ENCODE data around the gene OR4F15.

Gene OR4F15

DNA sequence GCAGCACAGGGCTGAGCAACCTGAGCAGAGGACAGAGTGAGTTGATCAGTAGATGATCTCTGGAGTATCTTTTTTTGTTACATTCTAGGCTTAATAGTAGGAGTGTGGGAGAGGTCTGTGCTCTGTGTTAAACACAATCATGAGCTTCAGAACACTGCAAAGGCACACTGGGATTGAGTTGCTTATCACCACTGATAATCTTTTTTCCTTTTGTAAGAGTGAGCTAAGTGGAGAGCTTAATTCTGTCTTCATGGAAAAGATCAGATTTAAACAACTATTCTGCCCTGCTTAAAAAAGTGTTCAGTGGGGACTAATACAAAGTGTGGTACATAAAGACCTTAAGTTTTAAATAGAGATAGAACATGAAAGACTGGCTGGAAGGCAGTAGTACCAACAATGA lies 7.6 kb upstream of the OR4F15 start:
- DNase-seq (ENCODE audit: low spot score), result no peak

DNA sequence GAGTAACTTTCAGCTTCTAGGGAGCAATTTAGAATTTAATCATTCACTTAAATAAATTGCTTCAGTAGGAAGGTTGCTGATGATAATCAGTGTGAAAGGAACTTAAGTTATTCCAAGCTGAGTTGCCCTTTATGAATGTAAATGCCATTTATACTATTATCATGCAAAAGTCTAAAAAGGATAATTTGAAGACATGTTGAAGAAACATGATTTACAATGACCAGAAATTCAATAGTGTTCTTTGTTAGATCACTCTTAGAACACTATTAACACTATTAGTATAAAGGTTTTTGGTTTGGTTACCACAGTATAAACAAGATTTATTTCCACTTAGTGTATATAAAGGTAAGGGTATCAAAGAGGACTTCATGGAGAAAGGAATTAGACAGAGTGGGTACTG lies 7.1 kb upstream of the OR4F15 start:
- DNase-seq (ENCODE audit: low spot score), result no peak

DNA sequence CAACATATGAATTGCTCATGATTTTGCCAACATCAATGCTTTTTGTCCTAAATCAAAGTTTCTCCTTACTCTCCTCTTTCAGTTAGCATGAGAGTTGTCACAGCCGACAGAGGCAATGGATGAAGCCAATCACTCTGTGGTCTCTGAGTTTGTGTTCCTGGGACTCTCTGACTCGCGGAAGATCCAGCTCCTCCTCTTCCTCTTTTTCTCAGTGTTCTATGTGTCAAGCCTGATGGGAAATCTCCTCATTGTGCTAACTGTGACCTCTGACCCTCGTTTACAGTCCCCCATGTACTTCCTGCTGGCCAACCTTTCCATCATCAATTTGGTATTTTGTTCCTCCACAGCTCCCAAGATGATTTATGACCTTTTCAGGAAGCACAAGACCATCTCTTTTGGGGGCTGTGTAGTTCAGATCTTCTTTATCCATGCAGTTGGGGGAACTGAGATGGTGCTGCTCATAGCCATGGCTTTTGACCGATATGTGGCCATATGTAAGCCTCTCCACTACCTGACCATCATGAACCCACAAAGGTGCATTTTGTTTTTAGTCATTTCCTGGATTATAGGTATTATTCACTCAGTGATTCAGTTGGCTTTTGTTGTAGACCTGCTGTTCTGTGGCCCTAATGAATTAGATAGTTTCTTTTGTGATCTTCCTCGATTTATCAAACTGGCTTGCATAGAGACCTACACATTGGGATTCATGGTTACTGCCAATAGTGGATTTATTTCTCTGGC lies 6.2 kb upstream of the OR4F15 start:
- no peak for DNase-seq (ENCODE audit: low spot score)

DNA sequence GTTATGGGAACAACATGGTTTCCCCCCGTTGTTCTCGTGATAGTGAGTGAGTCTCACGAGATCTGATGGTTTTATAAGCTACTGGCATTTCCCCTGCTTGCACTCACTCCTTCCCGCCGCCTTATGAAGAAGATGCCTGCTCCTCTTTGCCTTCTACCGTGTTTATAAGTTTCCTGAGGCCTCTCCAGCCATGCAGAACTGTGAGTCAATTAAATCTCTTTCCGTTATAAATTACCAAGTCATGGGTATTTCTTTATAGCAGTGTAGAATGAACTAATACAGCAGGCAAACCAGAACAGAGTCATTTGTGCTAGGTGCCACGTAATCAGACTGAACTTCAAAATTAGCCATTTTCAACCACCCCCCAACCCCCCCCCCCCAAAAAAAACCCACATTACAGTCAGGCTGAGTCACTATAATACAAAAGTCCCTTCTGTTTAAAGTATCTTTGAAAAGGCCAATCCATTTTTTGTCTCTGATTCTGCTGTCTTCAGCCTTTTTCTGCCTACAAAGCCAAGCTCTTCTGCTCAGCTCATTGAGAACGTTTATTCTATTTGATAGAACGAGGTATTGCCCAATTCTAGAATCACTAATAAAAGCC lies 4.6 kb upstream of the OR4F15 start:
- no peak for DNase-seq (ENCODE audit: low spot score)

DNA sequence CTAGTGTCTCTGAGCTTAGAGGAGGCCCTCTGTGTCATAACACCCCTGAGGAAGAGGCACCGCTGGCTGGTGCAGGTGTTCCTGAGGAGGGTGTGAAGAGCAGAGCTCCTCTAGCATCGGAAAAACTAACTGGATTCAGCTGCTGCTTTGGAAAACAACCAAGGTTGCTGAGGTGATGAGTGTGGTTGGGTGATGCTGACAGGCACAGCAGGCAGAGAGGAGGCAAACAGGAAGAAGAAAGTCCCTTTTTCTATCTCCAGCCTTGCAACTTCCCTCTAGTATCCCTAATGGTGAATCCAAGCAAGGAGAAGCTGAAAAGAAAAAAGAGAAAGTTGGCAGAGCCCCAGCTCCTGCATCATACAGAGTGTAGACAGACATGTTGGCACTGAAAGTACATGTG lies 3.8 kb upstream of the OR4F15 start:
- DNase-seq (ENCODE audit: low spot score), result no peak

DNA sequence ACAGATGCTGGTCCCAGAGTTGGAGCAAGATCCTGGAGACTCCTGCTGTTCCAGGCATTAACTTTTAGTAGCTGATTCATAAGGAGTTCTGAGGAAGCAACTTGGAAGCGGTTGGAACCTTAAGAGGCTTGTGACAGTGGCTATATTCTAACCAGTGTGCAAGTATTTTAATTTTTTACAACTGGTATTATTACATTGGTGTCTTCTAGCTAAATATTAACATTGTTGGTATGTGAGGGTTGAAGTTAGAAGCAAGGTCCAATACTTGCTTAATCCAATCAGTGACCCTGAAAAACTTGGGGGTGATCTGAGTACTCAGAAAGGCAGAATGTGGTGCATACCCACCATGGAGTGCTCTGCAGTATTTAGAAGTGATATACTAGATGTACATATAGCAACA lies 1.5 kb upstream of the OR4F15 start:
- DNase-seq (ENCODE audit: low spot score), result no peak

DNA sequence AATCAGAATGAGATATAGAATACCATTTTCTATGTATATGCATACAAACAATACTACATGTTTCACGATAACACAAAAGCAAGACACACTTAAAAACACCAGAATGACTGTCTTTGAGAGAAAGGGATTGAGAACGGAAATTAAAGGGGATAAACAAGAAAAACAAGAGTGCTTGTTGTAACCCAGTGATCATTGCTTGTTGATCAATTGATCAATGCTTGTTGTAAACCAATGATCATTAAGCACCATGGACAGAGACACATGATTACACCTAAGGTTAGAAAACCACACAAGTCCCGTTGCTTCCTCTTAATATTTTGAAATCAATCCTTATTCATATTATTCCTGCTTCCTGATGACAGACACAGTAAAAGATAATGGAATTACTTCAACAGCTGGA lies 1.1 kb upstream of the OR4F15 start:
- no peak for DNase-seq (ENCODE audit: low spot score)

DNA sequence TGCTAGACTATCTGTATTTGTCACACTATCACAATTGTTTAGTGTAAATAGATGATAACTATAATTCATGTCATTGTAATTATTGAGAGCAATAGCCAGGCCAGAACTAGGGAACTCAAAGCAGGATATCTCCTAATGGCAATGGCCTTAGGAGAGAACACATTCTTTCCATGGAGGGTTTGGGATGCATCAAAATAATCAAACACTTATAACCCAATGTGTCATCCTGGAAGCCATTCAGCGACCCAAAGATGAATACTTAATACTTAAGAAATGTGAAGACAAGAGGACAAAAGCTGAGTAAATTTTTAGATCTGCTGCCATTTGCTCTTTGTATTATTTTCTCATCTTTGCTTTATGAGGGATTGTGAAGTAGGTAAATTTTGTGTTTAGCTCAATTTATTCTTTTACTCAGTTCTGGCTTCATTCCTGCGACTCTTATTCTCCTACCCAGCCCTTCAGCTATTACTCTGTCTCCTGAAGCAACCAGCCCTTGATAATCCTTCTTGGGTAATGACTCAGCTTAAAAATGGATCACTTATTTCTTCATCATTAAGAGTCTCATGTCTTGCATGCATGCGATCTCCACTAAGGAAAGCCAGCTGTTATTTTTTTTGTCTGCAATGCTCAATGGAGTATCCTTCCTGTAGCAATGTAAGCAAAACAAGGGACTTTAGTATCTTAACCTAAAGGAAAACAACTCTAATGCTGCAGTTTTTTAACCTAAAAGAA lies 2.0 kb downstream of the OR4F15 start:
- DNase-seq (ENCODE audit: low spot score), result no peak

DNA sequence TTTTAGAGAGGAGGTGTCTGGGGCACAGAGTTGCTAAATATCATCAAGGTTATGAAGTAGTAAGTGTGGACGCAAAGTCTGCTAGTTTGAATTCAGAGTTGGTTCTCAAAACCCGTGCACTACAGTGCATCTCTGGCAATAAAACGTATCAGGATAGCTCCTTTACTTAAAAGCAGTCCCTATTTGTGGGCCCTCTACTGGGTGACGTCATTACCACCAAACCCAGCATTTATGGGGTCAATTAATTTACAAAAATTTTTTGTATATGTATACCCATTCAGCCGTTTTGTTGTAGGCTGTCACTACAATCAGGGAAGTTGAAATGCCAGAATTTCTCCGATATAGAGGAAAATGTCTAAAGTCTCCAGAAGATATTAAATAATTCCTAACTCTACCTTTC lies 8.8 kb downstream of the OR4F15 start:
- DNase-seq (ENCODE audit: low spot score), result no peak

DNA sequence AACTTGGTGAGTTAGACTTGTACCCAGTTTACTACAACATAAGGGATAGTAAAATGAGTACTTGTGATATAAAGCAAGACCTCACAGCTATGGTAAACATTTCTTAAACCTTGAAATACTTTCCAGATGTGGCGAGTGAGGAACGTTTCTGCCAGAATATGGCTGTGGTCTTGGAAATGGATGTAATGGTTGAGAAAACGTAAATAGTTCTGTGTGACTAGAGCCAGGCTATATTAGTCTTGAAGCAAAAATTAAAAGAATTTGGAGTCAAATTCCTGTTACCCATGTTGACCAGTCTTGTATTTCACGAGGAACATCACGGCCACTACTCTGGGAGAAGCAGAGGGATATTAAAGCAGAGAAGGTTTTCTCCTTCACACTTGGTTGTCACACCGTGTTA lies 15.3 kb downstream of the OR4F15 start:
- no peak for DNase-seq (ENCODE audit: low spot score)

DNA sequence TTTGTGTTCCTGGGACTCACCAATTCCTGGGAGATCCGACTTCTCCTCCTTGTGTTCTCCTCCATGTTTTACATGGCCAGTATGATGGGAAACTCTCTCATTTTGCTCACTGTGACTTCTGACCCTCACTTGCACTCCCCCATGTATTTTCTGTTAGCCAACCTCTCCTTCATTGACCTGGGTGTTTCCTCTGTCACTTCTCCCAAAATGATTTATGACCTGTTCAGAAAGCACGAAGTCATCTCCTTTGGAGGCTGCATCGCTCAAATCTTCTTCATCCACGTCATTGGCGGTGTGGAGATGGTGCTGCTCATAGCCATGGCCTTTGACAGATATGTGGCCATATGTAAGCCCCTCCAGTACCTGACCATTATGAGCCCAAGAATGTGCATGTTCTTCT lies 16.8 kb downstream of the OR4F15 start:
- no peak for DNase-seq (ENCODE audit: low spot score)

DNA sequence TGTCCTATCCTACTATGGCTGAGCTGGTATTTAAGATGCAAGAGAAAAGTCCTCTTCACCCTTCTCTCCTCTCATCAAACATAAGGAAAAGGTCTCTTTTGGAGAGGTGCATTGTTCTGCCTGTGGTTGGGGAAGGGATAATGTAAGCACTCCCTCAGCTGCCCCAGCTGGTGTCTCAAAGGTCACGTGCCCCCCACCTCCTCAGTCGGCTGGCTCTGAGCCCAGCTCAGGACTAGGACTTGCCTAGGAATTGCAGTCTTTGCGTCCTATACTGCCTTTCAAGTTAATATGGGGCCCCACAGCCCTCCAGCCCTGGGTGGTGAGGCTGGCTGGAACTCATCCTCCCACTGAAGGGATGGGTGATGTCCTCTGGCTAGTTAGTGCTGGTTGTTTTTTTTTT lies 29.7 kb downstream of the OR4F15 start:
- no peak for DNase-seq (ENCODE audit: low spot score)

DNA sequence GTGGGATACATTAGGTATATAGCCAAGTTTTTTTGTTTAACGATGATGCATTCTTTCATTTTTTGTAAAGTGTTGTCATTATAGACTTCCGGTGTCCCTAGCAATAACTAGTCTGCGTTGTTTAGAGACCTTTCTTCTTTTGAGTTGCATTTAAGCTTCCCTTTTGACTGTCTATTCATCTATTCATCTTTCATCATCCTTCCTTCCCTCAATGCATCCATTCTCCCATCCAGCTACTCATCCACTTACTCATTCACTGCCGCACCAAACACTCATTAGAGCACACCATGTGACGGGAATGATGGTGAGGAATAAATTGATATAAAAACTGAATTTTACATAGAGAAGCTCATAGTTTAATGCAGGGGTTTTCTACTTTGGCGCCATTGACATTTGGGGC lies 32.9 kb downstream of the OR4F15 start:
- DNase-seq (ENCODE audit: low spot score), result no peak

DNA sequence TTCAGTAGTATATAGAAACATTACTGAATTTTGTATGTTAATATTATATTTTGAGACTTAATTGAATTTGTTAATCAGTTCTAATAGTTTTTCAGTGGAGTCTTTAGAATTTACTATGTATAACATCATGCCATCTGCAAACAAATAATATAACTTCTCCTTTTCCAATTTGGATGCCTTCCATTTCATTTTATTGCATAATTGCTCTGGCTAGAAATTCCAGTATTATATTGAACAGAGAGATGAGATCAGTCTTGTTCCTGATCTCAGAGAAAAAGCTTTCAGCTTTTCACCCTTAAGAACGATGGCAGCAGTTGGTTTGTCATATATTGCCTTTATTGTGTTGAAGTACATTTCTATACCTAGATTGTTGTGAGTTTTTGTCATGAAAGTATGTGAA lies 40.4 kb downstream of the OR4F15 start:
- no peak for DNase-seq (ENCODE audit: low spot score)
